Keratinocyte (primary cell): ENCODE results near the gene RTP5. TPM values are rescaled to one million over a fixed set of nuclear protein-coding genes. Genes with fewer than 3 reads are reported as not detected.

ENCODE experiments used
- DNase-seq: peaks from one replicate; pipeline ENCODE4 v3.0.0-alpha.2; 2011; ENCODE audit warnings: low read depth, missing footprints, low spot score
- FAIRE-seq: peaks from 2 replicates; lab custom pipeline; 2011; peaks lifted over from hg19 to GRCh38; lab: Jason Lieb, UNC
- H2AFZ ChIP-seq: 2 replicates; pipeline ENCODE4 v1.6.0; 2012; ENCODE audit warnings: low read length, control low read depth, inconsistent platforms; ENCODE audit not compliant: control insufficient read depth
- H3K27ac ChIP-seq: 2 replicates; pipeline ENCODE4 v1.5.1; 2011; ENCODE audit warnings: low read length; ENCODE audit not compliant: control insufficient read depth, insufficient read depth
- H3K27me3 ChIP-seq: 3 replicates; pipeline ENCODE4 v1.6.0; 2011; ENCODE audit warnings: low read length; ENCODE audit not compliant: control insufficient read depth, insufficient read depth; ENCODE audit errors: extremely low read depth
- H3K36me3 ChIP-seq, 2 experiments: 2 replicates in 1 of 2; 3 replicates in 1 of 2; pipeline ENCODE4 v1.5.1; 2011; ENCODE audit warnings: low read length in 2 of 2, mild to moderate bottlenecking in 1 of 2; ENCODE audit not compliant: control insufficient read depth in 2 of 2, insufficient read depth in 2 of 2; ENCODE audit errors: extremely low read depth in 1 of 2
- H3K4me1 ChIP-seq: 3 replicates; pipeline ENCODE4 v1.5.1; 2011; ENCODE audit warnings: low read length; ENCODE audit not compliant: control insufficient read depth, insufficient read depth; ENCODE audit errors: extremely low read depth
- H3K4me2 ChIP-seq: 3 replicates; pipeline ENCODE4 v1.6.0; 2011; ENCODE audit warnings: low read depth, low read length; ENCODE audit not compliant: control insufficient read depth, insufficient read depth; ENCODE audit errors: extremely low read depth
- H3K4me3 ChIP-seq, 3 experiments: fragments of 200-600 bp in 1 of 3; sonication (generic) in 1 of 3; 2 replicates in 2 of 3; 3 replicates in 1 of 3; pipeline ENCODE4 v1.5.1; 2011 to 2016; ENCODE audit warnings: low read length in 3 of 3, mild to moderate bottlenecking in 3 of 3, control low read depth in 2 of 3, inconsistent platforms in 1 of 3, low read depth in 1 of 3, mixed read lengths in 1 of 3, mixed run types in 1 of 3, moderate library complexity in 1 of 3; ENCODE audit not compliant: control insufficient read depth in 2 of 3, insufficient read depth in 2 of 3; ENCODE audit errors: extremely low read depth in 1 of 3
- H3K79me2 ChIP-seq: 2 replicates; pipeline ENCODE4 v1.6.0; 2012; ENCODE audit warnings: low read length; ENCODE audit not compliant: control insufficient read depth, insufficient read depth
- H3K9ac ChIP-seq: 3 replicates; pipeline ENCODE4 v1.6.0; 2011; ENCODE audit warnings: low read length; ENCODE audit not compliant: control insufficient read depth, insufficient read depth; ENCODE audit errors: extremely low read depth
- H3K9me1 ChIP-seq: 3 replicates; pipeline ENCODE4 v1.6.0; 2011; ENCODE audit warnings: low read length; ENCODE audit not compliant: control insufficient read depth, insufficient read depth; ENCODE audit errors: extremely low read depth
- H3K9me3 ChIP-seq: 2 replicates; pipeline ENCODE4 v1.5.1; 2012; ENCODE audit warnings: low read depth, low read length; ENCODE audit not compliant: control insufficient read depth
- H4K20me1 ChIP-seq: 3 replicates; pipeline ENCODE4 v1.6.0; 2011; ENCODE audit warnings: low read length; ENCODE audit not compliant: control insufficient read depth, insufficient read depth; ENCODE audit errors: extremely low read depth
- EZH2 ChIP-seq: IDR thresholded peaks from one replicate; pipeline ENCODE4 v1.6.1; 2012; ENCODE audit warnings: inconsistent platforms, mild to moderate bottlenecking, low read length, moderate library complexity
- dilution Hi-C: fragments of 300-500 bp; cut with MboI; formaldehyde crosslinking; loops from one replicate; pipeline ENCODE4 v1.7.0; 2020; ENCODE audit warnings: low sequenced_read_pairs; ENCODE audit not compliant: extremely low pct_ligation_motif_present
- polyA plus RNA-seq, 5 experiments: library from polyadenylated mRNA; depleted of rRNA in 3 of 5; stranded (reverse) in 3 of 5; stranded (forward) in 1 of 5; unstranded in 1 of 5; fragments of >200 nt; gene quantifications; 1 replicate in 1 of 5; 2 replicates in 3 of 5; 3 replicates in 1 of 5; pipeline versions ENCODE4 v1.2.1 to v1.2.3, GENCODE V29; 2011 to 2012; ENCODE audit warnings: missing spikeins in 2 of 5, low read depth in 1 of 5, low replicate concordance in 1 of 5
- TF ChIP-seq, protein P1 (sequence below), 3 experiments: IDR thresholded peaks in 1 of 3; conservative IDR thresholded peaks in 1 of 3; optimal IDR thresholded peaks in 1 of 3; 2 replicates in 2 of 3; 3 replicates in 1 of 3; pipeline versions ENCODE3 to v1.5.1; 2011; ENCODE audit warnings: low read length in 3 of 3, mild to moderate bottlenecking in 3 of 3, moderate library complexity in 2 of 3, control low read depth in 1 of 3, inconsistent platforms in 1 of 3; ENCODE audit not compliant: insufficient read depth in 2 of 3; ENCODE audit errors: extremely low read depth in 1 of 3

Gene RTP5
- polyA plus RNA-seq, 1 donor (not counting 4 experiments of a cell fraction or from before 2014, with no cell fraction given): not detected

DNA sequence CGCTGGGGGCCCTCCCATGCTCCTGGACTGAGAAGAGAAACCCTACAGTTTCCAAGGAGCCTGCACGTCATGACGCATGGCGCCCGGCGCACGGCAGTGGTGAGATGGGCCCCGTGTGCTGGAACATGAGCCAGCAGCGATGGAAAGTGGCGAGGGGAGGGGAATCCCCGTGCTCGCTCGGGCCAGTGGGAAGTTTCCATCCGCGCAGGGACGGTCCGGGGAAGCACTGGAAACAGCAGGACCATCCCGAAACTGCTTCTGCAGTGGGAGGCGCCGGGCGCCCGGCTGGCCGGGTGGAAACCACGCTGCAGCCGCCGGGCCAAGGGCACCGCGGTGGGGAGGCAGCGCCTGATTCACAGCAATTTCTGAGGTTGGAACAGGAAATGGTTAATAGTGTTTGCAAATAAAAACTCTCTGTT, 6.0 kb upstream of the RTP5 start:
- no peak for FAIRE-seq
- Histone ChIP-seq H2AFZ (no peak overlapping the region), H3K9me3 (no peaks in the 10 kb centered on the region), H3K4me2 (no peak overlapping the region), H3K4me1 (peaks cover 5% of the 10 kb centered on the region), H3K4me3 (no peak overlapping the region), H3K79me2 (no peaks in the 10 kb centered on the region), H4K20me1 (peaks cover 4% of the 10 kb centered on the region), H3K36me3 (no peaks in the 10 kb centered on the region), H3K9ac (no peak overlapping the region), H3K9me1 (no peaks in the 10 kb centered on the region), H3K27me3 (peaks cover 70% of the 10 kb centered on the region), H3K27ac (no peak overlapping the region)
- TF ChIP-seq EZH2: no peak
- TF ChIP-seq, protein P1, sequence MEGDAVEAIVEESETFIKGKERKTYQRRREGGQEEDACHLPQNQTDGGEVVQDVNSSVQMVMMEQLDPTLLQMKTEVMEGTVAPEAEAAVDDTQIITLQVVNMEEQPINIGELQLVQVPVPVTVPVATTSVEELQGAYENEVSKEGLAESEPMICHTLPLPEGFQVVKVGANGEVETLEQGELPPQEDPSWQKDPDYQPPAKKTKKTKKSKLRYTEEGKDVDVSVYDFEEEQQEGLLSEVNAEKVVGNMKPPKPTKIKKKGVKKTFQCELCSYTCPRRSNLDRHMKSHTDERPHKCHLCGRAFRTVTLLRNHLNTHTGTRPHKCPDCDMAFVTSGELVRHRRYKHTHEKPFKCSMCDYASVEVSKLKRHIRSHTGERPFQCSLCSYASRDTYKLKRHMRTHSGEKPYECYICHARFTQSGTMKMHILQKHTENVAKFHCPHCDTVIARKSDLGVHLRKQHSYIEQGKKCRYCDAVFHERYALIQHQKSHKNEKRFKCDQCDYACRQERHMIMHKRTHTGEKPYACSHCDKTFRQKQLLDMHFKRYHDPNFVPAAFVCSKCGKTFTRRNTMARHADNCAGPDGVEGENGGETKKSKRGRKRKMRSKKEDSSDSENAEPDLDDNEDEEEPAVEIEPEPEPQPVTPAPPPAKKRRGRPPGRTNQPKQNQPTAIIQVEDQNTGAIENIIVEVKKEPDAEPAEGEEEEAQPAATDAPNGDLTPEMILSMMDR (optimal IDR thresholded peaks at IDR 0.05 in 1 of 3, IDR thresholded peaks at IDR 0.05 in 1 of 3, conservative IDR thresholded peaks at IDR 0.05 in 1 of 3; ENCODE audit: extremely low read depth in 1 of 3, insufficient read depth in 2 of 3, low read length in 3 of 3): no peak
- dilution Hi-C loops: no loop called here
- DNase-seq: no peak

GRCh38 chr2:241864168-241864849, 5.2 kb upstream of the RTP5 start:
- H3K9me3 ChIP-seq: no peaks in the 10 kb centered on the region
- FAIRE-seq (no peak), DNase-seq (no peak)
- no peak overlapping the region for H3K4me3 ChIP-seq
- peaks cover 71% of the 10 kb centered on the region for H3K27me3 ChIP-seq
- dilution Hi-C loops: no loop called here
- H2AFZ ChIP-seq: no peak overlapping the region
- H3K9ac ChIP-seq: no peak overlapping the region
- H3K9me1 ChIP-seq: no peaks in the 10 kb centered on the region
- H3K27ac ChIP-seq: no peak overlapping the region
- peaks cover 5% of the 10 kb centered on the region for H3K4me1 ChIP-seq
- no peaks in the 10 kb centered on the region for H3K36me3 ChIP-seq
- no peak overlapping the region for H3K4me2 ChIP-seq
- peaks cover 4% of the 10 kb centered on the region for H4K20me1 ChIP-seq
- no peaks in the 10 kb centered on the region for H3K79me2 ChIP-seq
- no peak for TF ChIP-seq EZH2
- TF ChIP-seq, protein P1 (optimal IDR thresholded peaks at IDR 0.05 in 1 of 3, IDR thresholded peaks at IDR 0.05 in 1 of 3, conservative IDR thresholded peaks at IDR 0.05 in 1 of 3; ENCODE audit: extremely low read depth in 1 of 3, insufficient read depth in 2 of 3, low read length in 3 of 3): no peak
